Renal cortex interstitium (tissue), 11 donors: ENCODE results near the gene CREB5. TPM values are rescaled to one million over a fixed set of nuclear protein-coding genes. Genes with fewer than 3 reads are reported as not detected.

ENCODE experiments used
- DNase-seq, 11 donors: peaks; one replicate each; pipeline ENCODE4 v3.0.0-alpha.2; 2013; ENCODE audit warnings: low read depth in 9 of 11, low spot score in 4 of 11; ENCODE audit errors: extremely low read depth in 1 of 11
- polyA plus RNA-seq, 3 donors: library from polyadenylated mRNA; unstranded; fragments of 120-200 nt; gene quantifications; one replicate each; pipeline ENCODE4 v1.2.1, GENCODE V29; 2013; ENCODE audit not compliant: insufficient read length in 3 of 3

Gene CREB5
- polyA plus RNA-seq, 3 donors, result 10.3 to 15.8 (median 11.9) TPM

GRCh38 chr7:28466341-28466740 is 54.0 kb downstream of the CREB5 start:
- DNase-seq, result no peak

GRCh38 chr7:28466885-28467284 is 54.6 kb downstream of the CREB5 start:
- DNase-seq, result no peak

- DNase-seq, result no peak
Measured at GRCh38 chr7:28469562-28469961, 57.2 kb downstream of the CREB5 start.

- no peak for DNase-seq
Measured at GRCh38 chr7:28470344-28470743, 58.0 kb downstream of the CREB5 start.

GRCh38 chr7:28472332-28472731 is 60.0 kb downstream of the CREB5 start:
- DNase-seq, result no peak

GRCh38 chr7:28473571-28474281 is 61.4 kb downstream of the CREB5 start:
- DNase-seq, result no peak

- DNase-seq, result no peak
Measured at GRCh38 chr7:28474282-28474638, 61.9 kb downstream of the CREB5 start.

GRCh38 chr7:28474640-28475039 is 62.3 kb downstream of the CREB5 start:
- DNase-seq, result no peak

- no peak for DNase-seq
Measured at GRCh38 chr7:28477041-28477442, 64.7 kb downstream of the CREB5 start.

GRCh38 chr7:28478656-28479055 is 66.3 kb downstream of the CREB5 start:
- DNase-seq, result no peak

DNA sequence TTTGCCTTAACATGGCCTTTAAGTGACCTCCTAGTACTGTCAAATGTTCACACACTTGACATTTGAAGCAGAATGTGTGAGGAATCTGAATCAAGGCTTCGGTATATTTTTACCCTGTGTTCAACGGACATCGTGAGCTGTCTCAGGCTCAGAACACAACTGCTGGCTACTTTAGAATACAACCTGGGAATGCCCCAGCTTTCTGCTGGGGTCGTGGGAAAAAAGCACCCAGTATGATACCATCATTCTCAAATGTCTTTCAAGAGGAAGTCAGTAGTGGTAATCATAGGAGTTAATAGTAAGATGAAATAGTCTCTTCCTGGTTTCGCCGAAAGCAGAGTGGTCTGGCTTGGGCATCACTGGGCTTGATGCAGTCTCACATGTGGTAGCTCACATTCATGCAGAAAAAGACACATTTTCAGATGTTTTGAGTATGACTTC is 67.2 kb downstream of the CREB5 start:
- no peak for DNase-seq

- DNase-seq, result no peak
Measured at GRCh38 chr7:28480595-28480994, 68.3 kb downstream of the CREB5 start.

DNA sequence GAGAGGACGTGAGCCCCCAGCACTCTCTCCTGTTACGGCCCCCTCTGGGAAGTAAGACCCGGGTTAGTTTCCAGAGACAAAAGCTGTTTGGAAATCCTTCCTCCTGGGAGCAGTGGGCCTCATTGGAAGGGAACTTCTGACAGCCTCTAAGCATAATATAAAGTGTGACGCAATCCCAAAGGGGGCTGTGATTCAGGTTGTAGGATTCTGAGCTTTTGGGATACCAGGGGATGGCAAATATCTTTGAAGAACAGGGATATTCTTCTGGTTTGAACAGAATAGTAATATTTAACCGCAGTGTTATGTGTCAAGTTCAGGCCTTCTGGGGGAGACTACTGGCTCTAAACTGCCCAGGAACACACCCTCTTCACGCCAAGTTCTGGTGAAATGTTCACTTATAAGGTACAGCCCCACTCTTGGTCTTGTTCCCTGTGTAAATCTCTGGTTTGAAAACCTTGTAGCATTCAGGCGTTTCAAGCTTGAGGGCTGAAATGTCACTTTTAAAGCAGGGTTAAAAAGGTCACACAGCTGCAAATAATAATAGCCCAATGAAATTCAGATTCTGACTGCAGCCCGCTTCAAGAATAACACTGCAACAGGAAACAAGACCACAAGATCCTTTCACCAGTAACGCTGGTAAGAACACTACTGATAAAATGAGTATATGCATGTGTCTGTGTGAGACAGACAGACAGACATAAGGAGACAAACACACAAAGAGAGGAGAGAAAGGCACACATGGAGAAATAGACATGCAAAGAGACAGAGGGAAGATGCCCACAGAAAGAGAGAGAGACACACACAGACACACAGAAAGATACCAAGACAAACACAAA is 69.0 kb downstream of the CREB5 start:
- DNase-seq, result peak in 2 of 11 donors; percentile 24 to 43

DNA sequence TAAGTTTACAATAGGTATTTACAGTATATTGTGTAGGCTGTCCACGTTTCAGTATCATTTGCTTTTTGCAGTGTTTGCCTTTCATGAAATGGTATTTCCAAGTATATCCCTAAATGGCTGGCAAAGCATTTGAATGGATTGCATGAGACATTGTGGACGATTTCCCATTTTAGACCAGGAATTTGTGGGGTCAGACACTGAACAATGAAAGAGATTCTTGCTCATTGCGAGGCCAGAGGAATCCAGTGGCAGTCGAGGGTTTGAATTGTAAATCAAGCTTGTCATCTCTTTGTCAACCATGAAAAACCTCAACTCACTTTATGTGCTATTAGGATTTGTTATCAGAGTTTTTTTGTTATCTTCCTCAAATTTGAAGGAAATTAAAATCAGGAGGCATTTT is 70.8 kb downstream of the CREB5 start:
- DNase-seq, result no peak

GRCh38 chr7:28483908-28484605 is 71.7 kb downstream of the CREB5 start:
- DNase-seq, result no peak

- no peak for DNase-seq
Measured at GRCh38 chr7:28484606-28484935, 72.3 kb downstream of the CREB5 start.

GRCh38 chr7:28487487-28487886 is 75.2 kb downstream of the CREB5 start:
- no peak for DNase-seq

DNA sequence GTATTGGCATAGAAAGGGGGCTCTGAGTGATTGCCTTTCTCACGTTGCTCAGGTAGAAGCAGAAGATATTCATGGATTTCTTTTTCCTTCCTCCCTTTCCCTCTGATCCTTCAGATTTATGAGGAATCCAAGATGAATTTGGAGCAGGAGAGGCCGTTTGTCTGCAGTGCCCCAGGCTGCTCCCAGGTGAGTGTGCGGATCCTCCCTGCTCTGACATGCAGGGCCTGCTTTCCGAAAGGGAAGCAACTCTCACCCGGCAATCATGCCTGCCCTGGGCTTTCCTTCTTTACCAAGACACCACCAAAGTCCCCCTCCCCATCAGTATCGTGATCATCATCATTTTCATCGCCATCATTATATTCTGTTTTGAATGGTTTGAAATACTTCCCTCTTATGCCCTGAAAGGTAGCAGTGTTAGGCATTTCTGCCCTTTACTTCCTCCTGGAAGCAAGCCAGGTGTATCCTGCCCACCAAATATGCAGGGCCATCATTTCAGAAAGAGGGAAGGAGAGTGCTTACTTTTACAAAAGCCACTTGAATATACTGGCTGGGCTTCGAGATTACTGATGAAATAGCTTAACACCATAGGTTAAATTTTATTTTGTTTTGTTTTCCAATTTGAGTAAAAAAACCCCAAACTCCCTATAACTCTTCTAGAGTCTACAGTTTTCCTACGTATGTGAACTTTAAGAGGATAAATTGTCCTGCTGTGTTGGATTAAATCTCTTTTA is 75.9 kb downstream of the CREB5 start:
- peak in 3 of 11 donors; percentile 38 to 60 (median 45) for DNase-seq

DNA sequence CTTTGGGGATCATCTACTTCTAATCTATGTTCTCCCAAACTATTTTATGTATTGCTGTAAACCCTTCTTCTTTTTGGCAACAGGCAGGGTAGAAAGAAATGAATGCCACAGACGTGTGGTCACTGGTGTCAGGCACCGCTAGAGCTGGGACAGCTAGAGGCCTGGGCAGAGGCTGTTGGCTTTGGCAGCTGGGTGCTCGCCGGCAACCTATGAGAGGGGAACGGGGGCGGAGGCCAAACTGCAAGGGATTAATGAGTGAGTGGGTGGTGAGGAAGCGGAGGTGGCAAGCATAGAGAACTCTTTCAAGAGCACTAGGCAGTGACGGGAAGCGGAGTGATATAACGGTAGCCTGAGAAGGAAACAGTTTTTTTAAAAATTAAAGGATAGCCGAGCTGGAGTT is 78.5 kb downstream of the CREB5 start:
- DNase-seq, result no peak
